K562 (cell line): ENCODE data around the gene CGB3.
"Not testable (repeated sequence)": the region's sequence is repeated elsewhere in the genome, so short reads cannot be mapped to it uniquely, and the experiment has no call there.

Experiments
- EP300 ChIP-seq: IDR thresholded peaks from 2 replicates; pipeline ENCODE4 v1.6.1; 2012; ENCODE audit warnings: low read length, improper control_type of control experiment
- EZH2 ChIP-seq: IDR thresholded peaks from 2 replicates; pipeline ENCODE4 v1.6.1; 2012; ENCODE audit warnings: low read depth, mild to moderate bottlenecking, inconsistent platforms, low read length, borderline replicate concordance
- JUN ChIP-seq, 2 experiments: sonication (generic) in 1 of 2; formaldehyde crosslinking in 1 of 2; IDR thresholded peaks; 2 replicates each; pipeline versions ENCODE4 v1.6.1 to v1.8.0; 2012 to 2022; ENCODE audit warnings: borderline replicate concordance in 2 of 2, mild to moderate bottlenecking in 2 of 2, improper control_type of control experiment in 1 of 2, low read depth in 1 of 2, low read length in 1 of 2, missing genetic modification reagents in 1 of 2
- PHF21A ChIP-seq: fragments of 450-650 bp; IDR thresholded peaks from 2 replicates; pipeline ENCODE4 v1.6.1; 2017; ENCODE audit warnings: low read depth, borderline replicate concordance
- POLR2A ChIP-seq: fragments of 450-650 bp; conservative IDR thresholded peaks from 2 replicates; pipeline ENCODE4 v1.6.1; 2016
- ZSCAN32 ChIP-seq: fragments of 450-650 bp; formaldehyde crosslinking; IDR thresholded peaks from 2 replicates; pipeline ENCODE4 v1.4.0; 2020; ENCODE audit warnings: mild to moderate bottlenecking, moderate library complexity

- not testable (repeated sequence) for TF ChIP-seq ZSCAN32; PHF21A; EP300; EZH2; POLR2A; JUN (IDR thresholded peaks at IDR 0.05; ENCODE audit: borderline replicate concordance, low read depth, low read length); JUN (CRISPR knock-in tag; IDR thresholded peaks at IDR 0.05; ENCODE audit: borderline replicate concordance)
Observed at GRCh38 chr19:49043548-49043947, 19.4 kb upstream of the CGB3 start, which contains the start of gene CGB5.
